Uterus (tissue), 4 donors: Measurements from ENCODE around the gene TOR3A. TPM values are rescaled to one million over a fixed set of nuclear protein-coding genes. Genes with fewer than 3 reads are reported as not detected.
A peak's percentile ranks its signal among the peaks of the same experiment; 100 is the strongest.

Experiments
- DNase-seq, 2 donors: peaks; one replicate each; pipeline ENCODE4 v3.0.0-alpha.2; 2019 to 2020
- H3K27ac ChIP-seq, 2 donors: fragments of 200-600 bp; sonication (generic); 1 replicate in 1 of 2; 2 replicates in 1 of 2; pipeline ENCODE4 v1.5.1; 2016 to 2018
- H3K27me3 ChIP-seq, 2 donors: fragments of 200-600 bp; sonication (generic); one replicate each; pipeline ENCODE4 v1.5.1; 2018 to 2019; ENCODE audit warnings: control low read depth in 1 of 2
- H3K36me3 ChIP-seq, 2 donors: fragments of 200-600 bp; sonication (generic); one replicate each; pipeline ENCODE4 v1.5.1; 2019; ENCODE audit warnings: control low read depth in 1 of 2
- H3K4me1 ChIP-seq, 2 donors: fragments of 200-600 bp; sonication (generic); one replicate each; pipeline ENCODE4 v1.5.1; 2018 to 2019; ENCODE audit warnings: control low read depth in 1 of 2
- H3K4me3 ChIP-seq, 2 donors: fragments of 200-600 bp; sonication (generic); 1 replicate in 1 of 2; 2 replicates in 1 of 2; pipeline ENCODE4 v1.5.1; 2018 to 2019; ENCODE audit warnings: mild to moderate bottlenecking in 1 of 2
- H3K9me3 ChIP-seq, 2 donors: fragments of 200-600 bp; sonication (generic); one replicate each; pipeline ENCODE4 v1.5.1; 2019; ENCODE audit warnings: control low read depth in 1 of 2
- POLR2A ChIP-seq, 2 donors: fragments of 450-650 bp; IDR thresholded peaks; one replicate each; pipeline ENCODE4 v1.6.1; 2016; ENCODE audit warnings: antibody characterized with exemption in 2 of 2, mild to moderate bottlenecking in 1 of 2, moderate library complexity in 1 of 2
- intact Hi-C: fragments of 100-400 bp; cut with DNase I; formaldehyde crosslinking; loops from one replicate; pipeline ENCODE4 v1.15.1; 2023; ENCODE audit warnings: low total_unique reads
- total RNA-seq, 4 donors: library from RNA; depleted of rRNA in 3 of 4; stranded (reverse); fragments of >200 nt in 3 of 4; gene quantifications; one replicate each; pipeline versions ENCODE4 v1.1.0 to v1.2.4, GENCODE V29; 2014 to 2023
- TF ChIP-seq, protein P1 (sequence below), 4 experiments: fragments of 200-600 bp in 2 of 4; fragments of 450-650 bp in 2 of 4; sonication (generic) in 2 of 4; IDR thresholded peaks; one replicate each; pipeline ENCODE4 v1.5.1; 2016 to 2019; ENCODE audit warnings: antibody characterized with exemption in 4 of 4, mild to moderate bottlenecking in 2 of 4, moderate library complexity in 1 of 4
- donor health status: DM: yes; HTN: yes; CAD: no.

The TOR3A gene
- total RNA-seq, 4 donors from 2014 or later: 5.9 to 43.3 (median 13.7) TPM

GRCh38 chr1:179120736-179121135 lies 38.9 kb downstream of the TOR3A start:
- Histone ChIP-seq H3K27ac (no peak overlapping the region), H3K9me3 (no peaks in the 10 kb centered on the region), H3K4me3 (no peak overlapping the region), H3K27me3 (no peaks in the 10 kb centered on the region), H3K4me1 (no peaks in the 10 kb centered on the region), H3K36me3 (no peaks in the 10 kb centered on the region)
- TF ChIP-seq, protein P1, sequence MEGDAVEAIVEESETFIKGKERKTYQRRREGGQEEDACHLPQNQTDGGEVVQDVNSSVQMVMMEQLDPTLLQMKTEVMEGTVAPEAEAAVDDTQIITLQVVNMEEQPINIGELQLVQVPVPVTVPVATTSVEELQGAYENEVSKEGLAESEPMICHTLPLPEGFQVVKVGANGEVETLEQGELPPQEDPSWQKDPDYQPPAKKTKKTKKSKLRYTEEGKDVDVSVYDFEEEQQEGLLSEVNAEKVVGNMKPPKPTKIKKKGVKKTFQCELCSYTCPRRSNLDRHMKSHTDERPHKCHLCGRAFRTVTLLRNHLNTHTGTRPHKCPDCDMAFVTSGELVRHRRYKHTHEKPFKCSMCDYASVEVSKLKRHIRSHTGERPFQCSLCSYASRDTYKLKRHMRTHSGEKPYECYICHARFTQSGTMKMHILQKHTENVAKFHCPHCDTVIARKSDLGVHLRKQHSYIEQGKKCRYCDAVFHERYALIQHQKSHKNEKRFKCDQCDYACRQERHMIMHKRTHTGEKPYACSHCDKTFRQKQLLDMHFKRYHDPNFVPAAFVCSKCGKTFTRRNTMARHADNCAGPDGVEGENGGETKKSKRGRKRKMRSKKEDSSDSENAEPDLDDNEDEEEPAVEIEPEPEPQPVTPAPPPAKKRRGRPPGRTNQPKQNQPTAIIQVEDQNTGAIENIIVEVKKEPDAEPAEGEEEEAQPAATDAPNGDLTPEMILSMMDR (IDR thresholded peaks at IDR 0.05): no peak
- TF ChIP-seq POLR2A (IDR thresholded peaks at IDR 0.05): no peak
- intact Hi-C loops: no loop called here
- no peak for DNase-seq

GRCh38 chr1:179121159-179121938 lies 39.5 kb downstream of the TOR3A start:
- H3K27ac ChIP-seq: no peak overlapping the region
- intact Hi-C loops: no loop called here

GRCh38 chr1:179124873-179125272 lies 43.0 kb downstream of the TOR3A start:
- H3K27ac ChIP-seq: no peak overlapping the region
- no peaks in the 10 kb centered on the region for H3K36me3 ChIP-seq
- intact Hi-C loops: no loop called here
- no peak overlapping the region for H3K4me3 ChIP-seq
- H3K9me3 ChIP-seq: no peaks in the 10 kb centered on the region
- no peaks in the 10 kb centered on the region for H3K4me1 ChIP-seq
- TF ChIP-seq, protein P1 (IDR thresholded peaks at IDR 0.05): no peak
- no peak for TF ChIP-seq POLR2A (IDR thresholded peaks at IDR 0.05)
- no peaks in the 10 kb centered on the region for H3K27me3 ChIP-seq
- DNase-seq: no peak

More at GRCh38 chr1:179121159-179121938, 39.5 kb downstream of the TOR3A start:
- H3K36me3 ChIP-seq: no peaks in the 10 kb centered on the region
- H3K4me1 ChIP-seq: no peaks in the 10 kb centered on the region
- no peaks in the 10 kb centered on the region for H3K27me3 ChIP-seq
- DNase-seq: peak in 1 of 2 donors; percentile 51
- TF ChIP-seq, protein P1 (IDR thresholded peaks at IDR 0.05): peak; percentile 46 to 71 (median 60)
- no peak for TF ChIP-seq POLR2A (IDR thresholded peaks at IDR 0.05)
- H3K4me3 ChIP-seq: no peak overlapping the region
- no peaks in the 10 kb centered on the region for H3K9me3 ChIP-seq

- DNase-seq: peak in 1 of 2 donors; percentile 37
- intact Hi-C loops: no loop called here
- TF ChIP-seq POLR2A (IDR thresholded peaks at IDR 0.05): no peak
- TF ChIP-seq, protein P1 (IDR thresholded peaks at IDR 0.05): no peak
- Histone ChIP-seq H3K27me3 (no peaks in the 10 kb centered on the region), H3K36me3 (no peaks in the 10 kb centered on the region), H3K27ac (peak overlapping the region in 1 of 2 donors; percentile 19), H3K9me3 (no peaks in the 10 kb centered on the region), H3K4me3 (no peak overlapping the region), H3K4me1 (no peaks in the 10 kb centered on the region)
Observed at GRCh38 chr1:179126338-179127060, 44.6 kb downstream of the TOR3A start.
